H1 (cell line): ENCODE data around the gene KCNV2. TPM values are rescaled to one million over a fixed set of nuclear protein-coding genes. Genes with fewer than 3 reads are reported as not detected.

Source experiments
- CTCF ChIA-PET: fragments of 300-600 bp; sonication (Branson Sonifier 250); formaldehyde crosslinking; loops from one replicate; lab custom pipeline; 2021; ENCODE audit not compliant: partially characterized antibody; lab: Charles Lee
- POLR2A ChIA-PET: fragments of 300-600 bp; sonication (Branson Sonifier 250); formaldehyde crosslinking; loops from one replicate; lab custom pipeline; 2021; ENCODE audit warnings: inconsistent platforms; ENCODE audit not compliant: partially characterized antibody; lab: Charles Lee
- DNase-seq, 2 experiments: peaks; one replicate each; pipeline versions ENCODE4 v3.0.0 to v3.0.0-alpha.2; 2010 to 2022; ENCODE audit warnings: low spot score in 2 of 2, low read depth in 1 of 2, mixed read lengths in 1 of 2
- FAIRE-seq: peaks from 2 replicates; lab custom pipeline; 2011; peaks lifted over from hg19 to GRCh38; lab: Jason Lieb, UNC
- H2AFZ ChIP-seq: 2 replicates; pipeline ENCODE4 v1.8.1; 2012; ENCODE audit warnings: low read length, inconsistent platforms
- H2AK5ac ChIP-seq: 2 replicates; pipeline ENCODE4 v1.6.1; 2013; ENCODE audit warnings: low read depth, low read length
- H2BK120ac ChIP-seq: replicated peaks from 2 replicates; pipeline ENCODE3; 2013; ENCODE audit warnings: low read depth, low read length, inconsistent platforms
- H2BK12ac ChIP-seq: 2 replicates; pipeline ENCODE4 v1.6.1; 2013; ENCODE audit warnings: low read depth, low read length
- H2BK15ac ChIP-seq: 2 replicates; pipeline ENCODE4 v1.6.1; 2013; ENCODE audit warnings: low read length
- H2BK20ac ChIP-seq: 2 replicates; pipeline ENCODE4 v1.6.1; 2013; ENCODE audit warnings: low read length
- H2BK5ac ChIP-seq: 2 replicates; pipeline ENCODE4 v1.6.1; 2013; ENCODE audit warnings: low read depth, low read length
- H3K14ac ChIP-seq: 2 replicates; pipeline ENCODE4 v1.6.1; 2013; ENCODE audit warnings: inconsistent platforms; ENCODE audit not compliant: insufficient read length
- H3K18ac ChIP-seq: 2 replicates; pipeline ENCODE4 v1.6.1; 2013; ENCODE audit warnings: low read length; ENCODE audit errors: extremely low read depth
- H3K23ac ChIP-seq: 2 replicates; pipeline ENCODE4 v1.6.1; 2013; ENCODE audit warnings: inconsistent platforms; ENCODE audit not compliant: insufficient read length
- H3K23me2 ChIP-seq: 2 replicates; pipeline ENCODE4 v1.6.1; 2013; ENCODE audit warnings: low read depth, low read length
- H3K27ac ChIP-seq: 2 replicates; pipeline ENCODE4 v1.6.1; 2011; ENCODE audit warnings: low read depth, low read length, inconsistent platforms
- H3K27me3 ChIP-seq, 4 experiments: replicated peaks in 1 of 4; 1 replicate in 1 of 4; 2 replicates in 3 of 4; pipeline versions ENCODE4 v1.6.1 to v1.8.1; 2011 to 2013; ENCODE audit warnings: low read length in 3 of 4, mild to moderate bottlenecking in 3 of 4, inconsistent platforms in 2 of 4, mixed read lengths in 2 of 4, moderate library complexity in 1 of 4; ENCODE audit not compliant: control insufficient read depth in 3 of 4, insufficient read depth in 3 of 4; ENCODE audit errors: extremely low read depth in 1 of 4
- H3K36me3 ChIP-seq, 4 experiments: 2 replicates each; pipeline versions ENCODE4 v1.6.1 to v1.8.1; 2011 to 2013; ENCODE audit warnings: mild to moderate bottlenecking in 4 of 4, low read length in 3 of 4, moderate library complexity in 2 of 4, control low read depth in 1 of 4, inconsistent platforms in 1 of 4; ENCODE audit not compliant: insufficient read depth in 4 of 4, control insufficient read depth in 2 of 4
- H3K4ac ChIP-seq: replicated peaks from 2 replicates; pipeline ENCODE3; 2013; ENCODE audit warnings: low read length, low read depth, mixed read lengths, inconsistent platforms; ENCODE audit not compliant: insufficient read length
- H3K4me1 ChIP-seq, 4 experiments: replicated peaks in 1 of 4; 1 replicate in 1 of 4; 2 replicates in 3 of 4; pipeline versions ENCODE4 v1.6.1 to v1.8.1; 2011 to 2013; ENCODE audit warnings: low read length in 3 of 4, inconsistent platforms in 2 of 4, mixed read lengths in 1 of 4; ENCODE audit not compliant: insufficient read depth in 4 of 4, control insufficient read depth in 3 of 4
- H3K4me2 ChIP-seq, 2 experiments: 2 replicates each; pipeline versions ENCODE4 v1.6.1 to v1.8.1; 2011 to 2013; ENCODE audit warnings: low read depth in 2 of 2, low read length in 2 of 2, control low read depth in 1 of 2, inconsistent platforms in 1 of 2, mild to moderate bottlenecking in 1 of 2; ENCODE audit not compliant: insufficient read depth in 1 of 2
- H3K4me3 ChIP-seq, 4 experiments: fragments of 200-600, 300-600 bp in 1 of 4; sonication (generic), shearing (Covaris generic), sonication (Bioruptor Twin) in 1 of 4; 2 replicates each; pipeline versions ENCODE4 v1.5.1 to v1.8.1; 2011 to 2016; ENCODE audit warnings: low read length in 4 of 4, low read depth in 3 of 4, control low read depth in 2 of 4, inconsistent platforms in 2 of 4, mild to moderate bottlenecking in 2 of 4, mixed read lengths in 1 of 4, moderate library complexity in 1 of 4; ENCODE audit not compliant: insufficient read depth in 2 of 4; ENCODE audit errors: extremely low read depth in 1 of 4
- H3K56ac ChIP-seq: replicated peaks from 2 replicates; pipeline ENCODE3; 2013; ENCODE audit warnings: low read depth, mild to moderate bottlenecking, mixed read lengths, low read length, inconsistent platforms; ENCODE audit not compliant: insufficient read length
- H3K79me1 ChIP-seq: 2 replicates; pipeline ENCODE4 v1.6.1; 2013; ENCODE audit warnings: low read depth, low read length, control low read depth
- H3K79me2 ChIP-seq, 2 experiments: 2 replicates each; pipeline versions ENCODE4 v1.6.1 to v1.8.1; 2012 to 2013; ENCODE audit warnings: low read length in 2 of 2, mild to moderate bottlenecking in 2 of 2, inconsistent platforms in 1 of 2; ENCODE audit not compliant: insufficient read depth in 2 of 2, control insufficient read depth in 1 of 2
- H3K9ac ChIP-seq, 4 experiments: replicated peaks in 1 of 4; 1 replicate in 1 of 4; 2 replicates in 3 of 4; pipeline versions ENCODE4 v1.6.1 to v1.8.1; 2011 to 2013; ENCODE audit warnings: low read depth in 3 of 4, low read length in 3 of 4, control low read depth in 2 of 4, mild to moderate bottlenecking in 2 of 4, moderate library complexity in 2 of 4, inconsistent platforms in 1 of 4; ENCODE audit errors: extremely low read depth in 1 of 4
- H3K9me3 ChIP-seq, 2 experiments: 2 replicates each; pipeline versions ENCODE4 v1.6.1 to v1.8.1; 2012 to 2013; ENCODE audit warnings: mild to moderate bottlenecking in 2 of 2, moderate library complexity in 2 of 2, control low read depth in 1 of 2, inconsistent platforms in 1 of 2, low read depth in 1 of 2, low read length in 1 of 2, mixed read lengths in 1 of 2; ENCODE audit not compliant: insufficient read depth in 2 of 2
- H4K20me1 ChIP-seq, 2 experiments: replicated peaks in 1 of 2; 2 replicates each; pipeline versions ENCODE3 to v1.8.1; 2011 to 2013; ENCODE audit warnings: inconsistent platforms in 2 of 2, low read length in 2 of 2, mild to moderate bottlenecking in 1 of 2; ENCODE audit not compliant: insufficient read depth in 2 of 2, control insufficient read depth in 1 of 2
- H4K5ac ChIP-seq: 2 replicates; pipeline ENCODE4 v1.6.1; 2013; ENCODE audit warnings: low read length, low read depth, mixed read lengths, inconsistent platforms; ENCODE audit not compliant: insufficient read length
- H4K8ac ChIP-seq: 2 replicates; pipeline ENCODE4 v1.8.0; 2013; ENCODE audit warnings: mild to moderate bottlenecking, moderate library complexity, low read length, inconsistent platforms; ENCODE audit not compliant: insufficient read depth; ENCODE audit errors: extremely low read depth
- H4K91ac ChIP-seq: replicated peaks from 2 replicates; pipeline ENCODE3; 2013; ENCODE audit warnings: low read length, mixed read lengths, inconsistent platforms; ENCODE audit not compliant: insufficient read length
- ASH2L ChIP-seq: fragments of 200-600, 300-600 bp; sonication (generic); IDR thresholded peaks from one replicate; pipeline ENCODE4 v1.7.1; 2017; ENCODE audit warnings: low read length
- SIRT6 ChIP-seq: IDR thresholded peaks from one replicate; pipeline ENCODE4 v1.7.1; 2012; ENCODE audit warnings: low read length, inconsistent platforms
- TAF7 ChIP-seq: optimal IDR thresholded peaks from 2 replicates; pipeline ENCODE3; 2011; ENCODE audit warnings: low read depth, mild to moderate bottlenecking, inconsistent platforms, low read length, moderate library complexity, borderline replicate concordance
- WGBS, 2 experiments: shearing (Covaris generic) in 1 of 2; methylation state at CpG; one replicate each; pipeline versions ENCODE4 v1.1.6 to v1.1.7; 2013 to 2015; ENCODE audit warnings: low lambda C conversion rate in 2 of 2, mixed read lengths in 2 of 2, inconsistent platforms in 1 of 2, low coverage in 1 of 2, missing lambda C conversion rate in 1 of 2; ENCODE audit not compliant: insufficient replicate concordance in 2 of 2, insufficient coverage in 1 of 2, insufficient read length in 1 of 2; ENCODE audit errors: extremely low coverage in 1 of 2, missing lambda C conversion rate in 1 of 2; 5-methylcytosine and 5-hydroxymethylcytosine counted together
- polyA plus RNA-seq, 7 experiments: library from polyadenylated mRNA; depleted of rRNA in 3 of 7; stranded (reverse) in 5 of 7; unstranded in 2 of 7; fragments of >200 nt in 5 of 7; fragments of 200-250 nt in 2 of 7; gene quantifications; 1 replicate in 5 of 7; 2 replicates in 1 of 7; 4 replicates in 1 of 7; pipeline versions ENCODE4 v1.2.1 to v1.2.3, GENCODE V29; 2011 to 2013; ENCODE audit warnings: missing spikeins in 2 of 7, mixed read lengths in 2 of 7
- total RNA-seq: library from RNA; stranded (reverse); fragmentation: NEBNext Ultra II Directional; extraction: Animal tissue kit (Norgen Biotek cat#: 25700); gene quantifications from 2 replicates; pipeline ENCODE4 v1.2.1, GENCODE V29; 2021
- TF ChIP-seq, protein P1 (sequence below): IDR thresholded peaks from 2 replicates; pipeline ENCODE4 v1.6.1; 2012; ENCODE audit warnings: inconsistent platforms

The KCNV2 gene
- total and polyA plus RNA-seq, 2 of the 8 experiments (the other 6 are each of a cell fraction or from before 2014, with no cell fraction given), result not detected

GRCh38 chr9:2676466-2676865 lies 40.8 kb upstream of the KCNV2 start:
- FAIRE-seq (no peak), DNase-seq (no peak)
- Histone ChIP-seq H3K56ac (no peak overlapping the region), H3K79me1 (no peaks in the 10 kb centered on the region), H4K20me1 (no peaks in the 10 kb centered on the region), H2AFZ (no peak overlapping the region), H3K14ac (no peak overlapping the region), H3K27me3 (no peaks in the 10 kb centered on the region), H3K23me2 (no peaks in the 10 kb centered on the region), H3K4me1 (peaks cover 0 to 2% (median 0%) of the 10 kb centered on the region in 4 experiments; a peak in 1 of 7 replicates), H3K27ac (no peak overlapping the region), H3K36me3 (no peaks in the 10 kb centered on the region), H3K9ac (no peak overlapping the region), H3K79me2 (no peaks in the 10 kb centered on the region), H3K4me3 (no peak overlapping the region), H2BK120ac (no peak overlapping the region), H2BK5ac (no peak overlapping the region), H3K18ac (no peak overlapping the region), H3K23ac (no peak overlapping the region), H3K9me3 (no peaks in the 10 kb centered on the region), H2BK15ac (no peak overlapping the region), H2BK20ac (no peak overlapping the region), H4K91ac (no peak overlapping the region), H4K8ac (no peak overlapping the region), H4K5ac (no peak overlapping the region), H2BK12ac (no peak overlapping the region), H2AK5ac (no peak overlapping the region), H3K4ac (no peak overlapping the region), H3K4me2 (no peak overlapping the region)
- ChIA-PET POLR2A (no interaction called here), CTCF (no interaction called here)
- TF ChIP-seq, protein P1, sequence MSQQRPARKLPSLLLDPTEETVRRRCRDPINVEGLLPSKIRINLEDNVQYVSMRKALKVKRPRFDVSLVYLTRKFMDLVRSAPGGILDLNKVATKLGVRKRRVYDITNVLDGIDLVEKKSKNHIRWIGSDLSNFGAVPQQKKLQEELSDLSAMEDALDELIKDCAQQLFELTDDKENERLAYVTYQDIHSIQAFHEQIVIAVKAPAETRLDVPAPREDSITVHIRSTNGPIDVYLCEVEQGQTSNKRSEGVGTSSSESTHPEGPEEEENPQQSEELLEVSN, result no peak
- TF ChIP-seq TAF7, result no peak
- no peak for TF ChIP-seq ASH2L
- TF ChIP-seq SIRT6, result no peak
- 91% methylated on average over 4 of the region's 4 CpGs; no CpG with 5 or more reads in 1 of the 2 experiments for WGBS, 2 experiments
